H1 (cell line): ENCODE data around the gene MACROD2.

Experiments used
- CTCF ChIP-seq, 3 experiments: IDR thresholded peaks; 1 replicate in 2 of 3; 2 replicates in 1 of 3; pipeline versions ENCODE4 v1.5.1 to v1.6.1; 2011; ENCODE audit warnings: low read length in 3 of 3, mild to moderate bottlenecking in 3 of 3, inconsistent platforms in 2 of 3, low read depth in 1 of 3, moderate library complexity in 1 of 3; ENCODE audit not compliant: insufficient read depth in 1 of 3; ENCODE audit errors: control extremely low read depth in 1 of 3
- E2F6 ChIP-seq: IDR thresholded peaks from 2 replicates; pipeline ENCODE4 v1.6.1; 2012; ENCODE audit warnings: inconsistent platforms
- EP300 ChIP-seq, 2 experiments: IDR thresholded peaks; 1 replicate in 1 of 2; 2 replicates in 1 of 2; pipeline ENCODE4 v1.6.1; 2011 to 2012; ENCODE audit warnings: low read depth in 2 of 2, low read length in 2 of 2, mild to moderate bottlenecking in 2 of 2, borderline replicate concordance in 1 of 2, inconsistent platforms in 1 of 2, moderate library complexity in 1 of 2
- GABPA ChIP-seq: IDR thresholded peaks from 2 replicates; pipeline ENCODE4 v1.6.1; 2011; ENCODE audit warnings: mild to moderate bottlenecking, low read length, moderate library complexity, borderline replicate concordance; ENCODE audit not compliant: insufficient read depth
- JUN ChIP-seq: IDR thresholded peaks from 2 replicates; pipeline ENCODE4 v1.6.1; 2011; ENCODE audit warnings: low read depth, mild to moderate bottlenecking, improper control_type of control experiment, low read length
- JUND ChIP-seq: IDR thresholded peaks from 2 replicates; pipeline ENCODE4 v1.6.1; 2011; ENCODE audit warnings: mild to moderate bottlenecking, improper control_type of control experiment, low read length
- POLR2A ChIP-seq, 2 experiments: IDR thresholded peaks; 1 replicate in 1 of 2; 2 replicates in 1 of 2; pipeline ENCODE4 v1.6.1; 2011; ENCODE audit warnings: low read depth in 2 of 2, low read length in 2 of 2, mild to moderate bottlenecking in 2 of 2; ENCODE audit errors: control extremely low read depth in 1 of 2
- POLR2AphosphoS5 ChIP-seq: IDR thresholded peaks from 2 replicates; pipeline ENCODE4 v1.6.1; 2011; ENCODE audit warnings: low read depth, low read length
- SIN3A ChIP-seq, 2 experiments: IDR thresholded peaks in 1 of 2; conservative IDR thresholded peaks in 1 of 2; 2 replicates each; pipeline ENCODE4 v1.6.1; 2011 to 2012; ENCODE audit warnings: low read length in 2 of 2, improper control_type of control experiment in 1 of 2, low read depth in 1 of 2, mild to moderate bottlenecking in 1 of 2
- SRF ChIP-seq: IDR thresholded peaks from 2 replicates; pipeline ENCODE4 v1.6.1; 2011; ENCODE audit warnings: mild to moderate bottlenecking, low read depth, low read length, moderate library complexity
- TBP ChIP-seq: IDR thresholded peaks from 2 replicates; pipeline ENCODE4 v1.6.1; 2011; ENCODE audit warnings: low read depth, low read length, improper control_type of control experiment
- TEAD4 ChIP-seq: IDR thresholded peaks from 2 replicates; pipeline ENCODE4 v1.6.1; 2012; ENCODE audit warnings: low read depth, low read length, inconsistent platforms, mixed read lengths

GRCh38 chr20:15143478-15143877 is 1148.2 kb downstream of the MACROD2 start:
- TF ChIP-seq CTCF (IDR thresholded peaks at IDR 0.05; ENCODE audit: control extremely low read depth in 1 of 3, insufficient read depth in 1 of 3, low read depth in 1 of 3, low read length in 3 of 3) (no peak), JUND (no peak), EP300 (IDR thresholded peaks at IDR 0.05; ENCODE audit: borderline replicate concordance in 1 of 2, low read depth in 2 of 2, low read length in 2 of 2) (no peak), POLR2A (IDR thresholded peaks at IDR 0.05; ENCODE audit: control extremely low read depth in 1 of 2, low read depth in 2 of 2, low read length in 2 of 2) (no peak), SIN3A (conservative IDR thresholded peaks at IDR 0.05 in 1 of 2, IDR thresholded peaks at IDR 0.05 in 1 of 2; ENCODE audit: low read depth in 1 of 2, low read length in 2 of 2) (no peak), SRF (no peak), GABPA (no peak), TBP (no peak), POLR2AphosphoS5 (no peak), JUN (no peak), E2F6 (no peak), TEAD4 (no peak)
